NCI-H2081 (cell line): ENCODE data around the gene LAMC2.

Experiments used
- DNase-seq, 2 experiments: peaks; one replicate each; lab custom pipeline; 2025; lab: John Stamatoyannopoulos, UW

LAMC2 gene

GRCh38 chr1:183214021-183214970 is 28.2 kb downstream of the LAMC2 start:
- DNase-seq = peak in 1 of 2 experiments; percentile 28

- DNase-seq = no peak
These were observed 29.1 kb downstream of the LAMC2 start for GRCh38 chr1:183215076-183215720.

GRCh38 chr1:183215936-183216335 is 29.9 kb downstream of the LAMC2 start:
- no peak for DNase-seq

DNA sequence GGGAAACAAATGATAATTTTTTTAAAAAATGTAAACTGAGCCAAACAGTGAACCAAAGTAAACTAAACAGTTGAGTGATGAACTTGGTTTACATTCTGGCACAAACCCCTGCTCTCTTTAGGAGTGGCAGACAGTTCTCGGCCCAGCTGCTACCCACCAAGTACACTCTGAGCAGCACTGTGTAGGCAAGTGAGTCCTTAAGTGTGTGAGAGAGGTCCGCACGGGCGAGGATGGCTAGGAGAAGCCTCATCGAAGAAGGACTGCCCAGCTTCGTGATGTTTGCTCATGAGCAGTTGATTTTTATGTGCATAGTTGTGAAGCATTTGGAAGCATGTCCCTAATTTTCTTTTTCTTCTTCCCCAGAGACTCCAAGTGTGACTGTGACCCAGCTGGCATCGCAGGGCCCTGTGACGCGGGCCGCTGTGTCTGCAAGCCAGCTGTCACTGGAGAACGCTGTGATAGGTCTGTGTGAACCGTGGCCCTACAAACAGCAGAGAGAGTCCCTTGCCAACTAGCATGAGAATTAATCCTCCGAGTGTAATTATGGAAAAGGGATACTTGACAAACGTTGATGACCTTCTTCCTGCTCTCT is 32.1 kb downstream of the LAMC2 start:
- peak; percentile 68 to 83 for DNase-seq

DNA sequence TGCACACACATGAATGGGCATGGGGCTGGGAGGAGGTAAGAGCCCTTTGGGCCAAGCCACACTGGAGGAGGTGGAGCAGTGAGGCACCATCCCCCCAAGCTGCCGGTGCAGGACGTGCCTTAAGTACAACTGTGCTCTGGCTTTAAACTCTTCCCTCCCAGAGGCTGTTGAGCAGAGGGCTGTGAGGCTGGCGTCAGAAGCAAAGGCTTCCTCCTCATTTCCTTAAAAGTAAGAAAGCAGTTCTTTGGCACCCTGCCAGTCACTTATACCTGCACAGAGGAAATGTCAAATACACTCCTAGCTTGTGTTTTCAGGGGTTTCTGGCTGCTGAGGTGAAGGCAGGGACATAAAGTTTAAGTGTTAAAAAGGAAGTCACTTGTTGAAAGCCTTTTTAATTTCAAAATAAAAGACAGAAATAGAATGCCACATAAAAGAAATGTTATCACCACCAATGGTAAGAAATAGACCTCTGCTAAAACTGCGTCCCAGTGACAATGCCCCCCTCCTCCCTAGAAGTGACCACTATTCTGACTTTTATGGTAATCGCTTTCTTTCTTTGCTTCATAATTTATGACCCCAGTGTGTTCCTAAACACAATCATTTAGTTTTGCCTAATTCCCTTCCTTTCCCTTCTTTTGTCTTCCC is 33.0 kb downstream of the LAMC2 start:
- peak in 1 of 2 experiments; percentile 81 for DNase-seq

DNA sequence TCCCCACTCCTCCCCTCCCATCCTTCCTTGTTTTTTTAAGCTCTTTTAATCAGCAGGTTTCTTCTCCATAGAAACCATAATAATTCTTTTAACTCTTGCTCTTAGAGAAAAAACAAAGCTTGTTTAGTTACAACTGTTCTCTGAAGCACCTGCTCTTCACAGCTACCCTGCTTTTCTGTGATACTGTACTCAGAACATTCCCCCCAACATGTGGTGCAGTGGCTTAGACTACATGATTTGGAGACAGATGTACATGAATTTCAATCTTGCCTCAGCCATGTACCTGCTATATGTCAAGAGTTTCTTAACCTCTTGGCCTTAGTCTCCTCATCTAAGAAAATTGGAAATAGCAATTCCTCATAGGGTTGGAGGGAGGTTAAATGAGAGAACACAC is 33.5 kb downstream of the LAMC2 start:
- DNase-seq = peak; percentile 13 to 39

DNA sequence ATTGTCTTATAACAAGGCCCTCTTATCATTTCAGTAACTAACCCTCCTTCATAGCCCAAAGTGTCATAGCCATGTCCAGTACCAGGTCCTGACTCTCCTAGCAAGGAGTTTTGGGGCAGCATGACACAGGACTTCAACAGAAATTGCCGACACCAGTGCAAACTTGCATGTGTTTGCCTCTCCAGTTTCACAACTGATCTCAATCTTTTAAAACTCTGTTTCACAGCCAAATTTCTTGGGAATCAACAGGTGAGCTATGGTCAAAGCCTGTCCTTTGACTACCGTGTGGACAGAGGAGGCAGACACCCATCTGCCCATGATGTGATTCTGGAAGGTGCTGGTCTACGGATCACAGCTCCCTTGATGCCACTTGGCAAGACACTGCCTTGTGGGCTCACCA is 36.8 kb downstream of the LAMC2 start:
- no peak for DNase-seq

DNA sequence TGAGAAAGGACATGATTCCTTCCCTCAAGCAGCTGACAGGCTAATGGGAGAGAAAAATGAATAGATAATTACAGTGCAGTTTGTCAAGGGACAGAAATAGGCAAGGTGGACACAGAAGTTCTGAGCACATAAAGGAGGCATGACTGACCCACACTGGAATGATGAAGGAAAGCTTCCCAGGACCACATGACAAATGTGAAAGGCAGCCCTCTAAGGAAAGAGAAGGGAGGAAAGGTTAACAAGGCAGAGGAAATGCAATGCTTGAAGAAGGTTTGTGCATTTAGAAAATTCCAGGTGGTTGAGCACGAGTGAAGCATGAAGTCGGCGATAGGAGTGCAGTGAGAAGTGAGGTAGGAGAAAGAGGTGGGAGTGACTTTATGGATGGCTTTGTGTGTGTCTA is 37.4 kb downstream of the LAMC2 start:
- no peak for DNase-seq

GRCh38 chr1:183226361-183226760 is 40.3 kb downstream of the LAMC2 start:
- no peak for DNase-seq

- DNase-seq = no peak
These were observed 40.9 kb downstream of the LAMC2 start for GRCh38 chr1:183226963-183227362.

GRCh38 chr1:183227422-183228346 is 41.6 kb downstream of the LAMC2 start:
- peak; percentile 36 to 49 for DNase-seq

- no peak for DNase-seq
These were observed 42.5 kb downstream of the LAMC2 start for GRCh38 chr1:183228347-183229220.

GRCh38 chr1:183230413-183230812 is 44.3 kb downstream of the LAMC2 start:
- DNase-seq = no peak

- no peak for DNase-seq
These were observed 45.5 kb downstream of the LAMC2 start for GRCh38 chr1:183231545-183231944.

GRCh38 chr1:183233113-183233512 is 47.0 kb downstream of the LAMC2 start:
- DNase-seq = no peak

GRCh38 chr1:183234660-183235476 is 48.8 kb downstream of the LAMC2 start:
- no peak for DNase-seq

- DNase-seq = no peak
These were observed 49.4 kb downstream of the LAMC2 start for GRCh38 chr1:183235503-183235902.

DNA sequence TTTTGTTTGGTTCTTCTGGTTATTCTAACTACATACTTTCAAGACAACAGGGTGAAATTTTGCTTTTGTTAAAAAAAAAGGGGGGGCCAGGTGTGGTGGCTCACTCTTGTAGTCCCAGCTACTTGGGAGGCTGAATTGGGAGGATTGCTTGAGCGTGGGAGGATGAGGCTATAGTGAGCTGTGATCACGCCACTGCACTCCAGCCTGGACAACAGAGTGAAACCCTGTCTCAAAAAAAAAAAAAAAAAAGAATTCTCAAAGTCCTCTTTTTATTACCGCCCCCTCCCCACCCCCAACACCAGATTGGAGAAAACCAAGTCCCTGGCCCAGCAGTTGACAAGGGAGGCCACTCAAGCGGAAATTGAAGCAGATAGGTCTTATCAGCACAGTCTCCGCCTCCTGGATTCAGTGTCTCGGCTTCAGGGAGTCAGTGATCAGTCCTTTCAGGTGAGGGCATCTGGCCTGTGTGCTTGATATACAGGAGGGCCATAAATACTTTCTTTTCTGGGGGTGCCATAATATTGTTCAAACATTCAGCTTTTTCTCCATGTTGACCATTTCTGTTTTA is 50.2 kb downstream of the LAMC2 start:
- no peak for DNase-seq

GRCh38 chr1:183237046-183237445 is 51.0 kb downstream of the LAMC2 start:
- DNase-seq = no peak
